HG03139 (cell line): ENCODE results near the gene SEMA3D.

Source experiments
- ATAC-seq: cut with Tn5 transposase; IDR thresholded peaks from one replicate; pipeline ENCODE4 v1.9.1; 2021; ENCODE audit not compliant: unreplicated experiment

SEMA3D gene

GRCh38 chr7:85130702-85131101 is 56.2 kb downstream of the SEMA3D start:
- ATAC-seq: no peak

- no peak for ATAC-seq
Observed at GRCh38 chr7:85126383-85126782, 60.5 kb downstream of the SEMA3D start.

- ATAC-seq: no peak
Observed at GRCh38 chr7:85125651-85126131, 61.2 kb downstream of the SEMA3D start.

GRCh38 chr7:85125176-85125575 is 61.7 kb downstream of the SEMA3D start:
- ATAC-seq: no peak

GRCh38 chr7:85119934-85120333 is 66.9 kb downstream of the SEMA3D start:
- no peak for ATAC-seq

GRCh38 chr7:85115862-85116261 is 71.0 kb downstream of the SEMA3D start:
- ATAC-seq: no peak

- no peak for ATAC-seq
Observed at GRCh38 chr7:85115006-85115405, 71.8 kb downstream of the SEMA3D start.

- no peak for ATAC-seq
Observed at GRCh38 chr7:85114342-85114741, 72.5 kb downstream of the SEMA3D start.

- ATAC-seq: no peak
Observed at GRCh38 chr7:85111761-85112160, 75.1 kb downstream of the SEMA3D start.

GRCh38 chr7:85106719-85107118 is 80.1 kb downstream of the SEMA3D start:
- no peak for ATAC-seq

- no peak for ATAC-seq
Observed at GRCh38 chr7:85104432-85105205, 82.2 kb downstream of the SEMA3D start.

- ATAC-seq: no peak
Observed at GRCh38 chr7:85103962-85104361, 82.9 kb downstream of the SEMA3D start.

- no peak for ATAC-seq
Observed at GRCh38 chr7:85103357-85103756, 83.5 kb downstream of the SEMA3D start.

GRCh38 chr7:85102813-85103350 is 84.0 kb downstream of the SEMA3D start:
- ATAC-seq: no peak

- ATAC-seq: no peak
Observed at GRCh38 chr7:85101347-85101746, 85.5 kb downstream of the SEMA3D start.

GRCh38 chr7:85097844-85098243 is 89.0 kb downstream of the SEMA3D start:
- no peak for ATAC-seq

GRCh38 chr7:85095806-85096205 is 91.0 kb downstream of the SEMA3D start:
- ATAC-seq: no peak

GRCh38 chr7:85095366-85095765 is 91.5 kb downstream of the SEMA3D start:
- no peak for ATAC-seq

- no peak for ATAC-seq
Observed at GRCh38 chr7:85094046-85094725, 92.7 kb downstream of the SEMA3D start.

GRCh38 chr7:85091565-85091928 is 95.3 kb downstream of the SEMA3D start:
- ATAC-seq: no peak

GRCh38 chr7:85090919-85091564 is 95.8 kb downstream of the SEMA3D start:
- ATAC-seq: no peak

- ATAC-seq: no peak
Observed at GRCh38 chr7:85090143-85090542, 96.7 kb downstream of the SEMA3D start.
